RWPE2 (cell line): ENCODE data around the gene CCDC24.

ENCODE experiments used
- ATAC-seq: fragments of 200-7000 bp; cut with Tn5 transposase; 3 replicates; pipeline ENCODE4 v1.9.1; 2021; ENCODE audit warnings: low read depth
- DNase-seq: peaks from one replicate; pipeline ENCODE4 v3.0.0-alpha.2; 2020; ENCODE audit warnings: low spot score
- H3K27ac ChIP-seq: fragments of 450-650 bp; 2 replicates; pipeline ENCODE4 v1.5.1; 2017; ENCODE audit warnings: mild to moderate bottlenecking; ENCODE audit not compliant: poor library complexity, severe bottlenecking
- H3K27me3 ChIP-seq: fragments of 250-450 bp; sonication (Bioruptor Pico); 2 replicates; pipeline ENCODE4 v1.5.1; 2021; ENCODE audit warnings: mild to moderate bottlenecking, moderate library complexity; ENCODE audit not compliant: insufficient read depth, poor library complexity, severe bottlenecking
- H3K36me3 ChIP-seq: fragments of 250-450 bp; sonication (Bioruptor Pico); 2 replicates; pipeline ENCODE4 v1.5.1; 2020; ENCODE audit warnings: low read depth, mild to moderate bottlenecking, moderate library complexity
- H3K4me1 ChIP-seq: fragments of 250-450 bp; sonication (Bioruptor Pico); 2 replicates; pipeline ENCODE4 v1.5.1; 2021; ENCODE audit warnings: mild to moderate bottlenecking, moderate library complexity; ENCODE audit not compliant: insufficient read depth, poor library complexity, severe bottlenecking
- H3K4me3 ChIP-seq: fragments of 250-450 bp; sonication (Bioruptor Pico); 2 replicates; pipeline ENCODE4 v1.5.1; 2021; ENCODE audit warnings: mild to moderate bottlenecking, moderate library complexity; ENCODE audit not compliant: severe bottlenecking
- H3K9me3 ChIP-seq: fragments of 250-450 bp; sonication (Bioruptor Pico); 2 replicates; pipeline ENCODE4 v1.5.1; 2021; ENCODE audit warnings: mild to moderate bottlenecking, moderate library complexity; ENCODE audit not compliant: severe bottlenecking
- TF ChIP-seq, protein P1 (sequence below): fragments of 450-650 bp; IDR thresholded peaks from one replicate; pipeline ENCODE4 v1.5.1; 2017; ENCODE audit warnings: mild to moderate bottlenecking, moderate library complexity; ENCODE audit not compliant: poor library complexity, severe bottlenecking

The CCDC24 gene

DNA sequence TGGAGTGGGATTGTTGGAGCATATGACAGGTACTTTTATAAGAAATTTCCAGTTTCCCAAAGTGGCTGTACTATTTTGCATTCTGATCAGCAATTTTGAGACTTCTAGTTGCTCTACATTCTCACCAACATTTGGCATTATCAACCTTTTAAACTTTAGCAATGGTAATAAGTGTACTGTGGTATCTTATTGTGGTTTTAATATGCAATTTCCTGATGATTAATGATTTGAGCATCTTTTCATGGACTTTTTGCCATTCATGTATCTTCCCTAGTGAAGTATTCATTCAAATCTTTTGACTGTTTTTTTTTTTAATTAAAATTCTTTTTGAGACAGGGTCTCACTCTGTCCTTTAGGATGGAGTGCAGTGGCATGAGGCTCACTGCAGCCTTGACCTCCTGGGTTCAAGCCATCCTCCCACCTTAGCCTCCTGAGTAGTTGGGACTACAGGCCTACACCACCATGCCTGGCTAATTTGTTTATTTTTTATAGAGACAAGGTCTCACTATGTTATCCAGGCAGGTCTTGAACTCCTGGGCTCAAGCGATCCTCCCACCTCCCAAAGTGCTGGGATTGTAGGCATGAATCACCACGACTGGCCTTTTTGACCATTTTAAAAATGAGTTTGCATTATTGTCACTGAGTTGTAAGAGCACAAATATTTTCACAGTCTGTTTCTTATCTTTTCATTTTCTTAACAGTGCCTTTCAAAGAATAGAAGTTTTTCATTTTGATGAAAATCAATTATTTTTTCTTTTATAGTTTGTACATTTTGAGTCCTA, 47.7 kb downstream of the CCDC24 start:
- TF ChIP-seq, protein P1, sequence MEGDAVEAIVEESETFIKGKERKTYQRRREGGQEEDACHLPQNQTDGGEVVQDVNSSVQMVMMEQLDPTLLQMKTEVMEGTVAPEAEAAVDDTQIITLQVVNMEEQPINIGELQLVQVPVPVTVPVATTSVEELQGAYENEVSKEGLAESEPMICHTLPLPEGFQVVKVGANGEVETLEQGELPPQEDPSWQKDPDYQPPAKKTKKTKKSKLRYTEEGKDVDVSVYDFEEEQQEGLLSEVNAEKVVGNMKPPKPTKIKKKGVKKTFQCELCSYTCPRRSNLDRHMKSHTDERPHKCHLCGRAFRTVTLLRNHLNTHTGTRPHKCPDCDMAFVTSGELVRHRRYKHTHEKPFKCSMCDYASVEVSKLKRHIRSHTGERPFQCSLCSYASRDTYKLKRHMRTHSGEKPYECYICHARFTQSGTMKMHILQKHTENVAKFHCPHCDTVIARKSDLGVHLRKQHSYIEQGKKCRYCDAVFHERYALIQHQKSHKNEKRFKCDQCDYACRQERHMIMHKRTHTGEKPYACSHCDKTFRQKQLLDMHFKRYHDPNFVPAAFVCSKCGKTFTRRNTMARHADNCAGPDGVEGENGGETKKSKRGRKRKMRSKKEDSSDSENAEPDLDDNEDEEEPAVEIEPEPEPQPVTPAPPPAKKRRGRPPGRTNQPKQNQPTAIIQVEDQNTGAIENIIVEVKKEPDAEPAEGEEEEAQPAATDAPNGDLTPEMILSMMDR = no peak
- peak; percentile 36; the same call in 2 of the 3 replicates for ATAC-seq
- no peaks in the 10 kb centered on the region for H3K27me3 ChIP-seq
- peaks cover 22% of the 10 kb centered on the region for H3K4me1 ChIP-seq
- no peaks in the 10 kb centered on the region for H3K36me3 ChIP-seq
- H3K27ac ChIP-seq = peak overlapping the region; percentile 61
- no peaks in the 10 kb centered on the region for H3K9me3 ChIP-seq
- no peak for DNase-seq
- no peak overlapping the region for H3K4me3 ChIP-seq

- no peak for ATAC-seq
- Histone ChIP-seq H3K9me3 (no peaks in the 10 kb centered on the region), H3K4me3 (no peak overlapping the region), H3K27ac (no peak overlapping the region), H3K36me3 (no peaks in the 10 kb centered on the region), H3K4me1 (peaks cover 25% of the 10 kb centered on the region), H3K27me3 (no peaks in the 10 kb centered on the region)
- TF ChIP-seq, protein P1 = no peak
- no peak for DNase-seq
These were observed 49.0 kb downstream of the CCDC24 start for GRCh38 chr1:44040418-44040817.

GRCh38 chr1:44040846-44041245, 49.4 kb downstream of the CCDC24 start:
- ATAC-seq = peak; percentile 38; the same call in 1 of the 3 replicates
- TF ChIP-seq, protein P1 = no peak
- no peak for DNase-seq
- Histone ChIP-seq H3K4me1 (peaks cover 25% of the 10 kb centered on the region), H3K36me3 (no peaks in the 10 kb centered on the region), H3K27ac (no peak overlapping the region), H3K9me3 (no peaks in the 10 kb centered on the region), H3K4me3 (no peak overlapping the region), H3K27me3 (no peaks in the 10 kb centered on the region)

DNA sequence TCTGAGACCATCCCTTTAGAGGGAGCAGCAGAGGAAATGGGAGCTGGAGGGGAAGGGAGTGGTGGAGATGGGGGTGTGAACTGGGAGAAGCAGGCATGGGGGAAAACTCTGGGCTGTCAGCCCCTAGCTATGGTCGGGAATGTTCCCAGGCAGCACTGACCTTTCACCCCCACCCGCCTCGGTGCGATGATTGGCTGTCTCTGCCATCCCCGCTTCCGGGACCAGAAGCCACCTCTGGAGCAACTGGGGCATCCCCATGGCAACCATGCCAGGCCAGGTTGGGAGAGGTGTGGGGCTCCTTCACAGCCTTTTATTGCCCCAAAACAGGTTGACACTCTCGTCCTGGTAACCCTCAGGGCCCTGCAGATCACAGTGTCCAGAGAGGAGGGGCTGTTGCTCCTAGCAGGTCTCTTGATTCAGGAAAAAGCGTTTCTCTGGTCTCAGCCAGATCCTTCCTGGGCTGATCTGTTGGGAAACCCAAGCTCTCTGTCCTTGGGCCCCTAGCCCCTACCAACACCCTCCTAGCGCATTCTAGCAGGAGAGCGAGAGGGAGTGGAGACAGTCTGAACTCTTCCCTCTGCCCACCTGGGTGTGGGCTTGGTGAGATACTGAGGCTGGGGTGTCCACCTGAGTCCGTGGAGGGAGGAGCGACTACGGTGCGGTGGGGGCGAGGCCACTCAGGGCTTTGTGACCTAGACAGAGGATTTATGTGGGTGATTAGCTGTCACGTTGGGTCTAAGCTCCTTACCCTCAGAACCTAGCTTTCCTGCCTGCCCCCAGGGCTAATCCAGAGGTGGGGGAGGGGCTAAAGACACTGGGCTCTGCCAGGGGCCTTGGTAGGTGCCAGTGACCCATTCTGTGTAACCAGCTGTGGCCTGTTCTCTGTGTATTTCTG, 52.0 kb downstream of the CCDC24 start:
- H3K27ac ChIP-seq = peak overlapping the region; percentile 10
- no peaks in the 10 kb centered on the region for H3K36me3 ChIP-seq
- H3K4me3 ChIP-seq = no peak overlapping the region
- H3K27me3 ChIP-seq = no peaks in the 10 kb centered on the region
- TF ChIP-seq, protein P1 = no peak
- peaks cover 32% of the 10 kb centered on the region for H3K4me1 ChIP-seq
- DNase-seq = no peak
- no peak for ATAC-seq
- no peaks in the 10 kb centered on the region for H3K9me3 ChIP-seq
